Measurements from ENCODE around the gene MIER2.

- TF ChIP-seq CTCF (IDR thresholded peaks at IDR 0.05; ENCODE audit: low read depth, low read length, missing input control), result no peak
- TF ChIP-seq REST (IDR thresholded peaks at IDR 0.05), result no peak
- TF ChIP-seq MAX (IDR thresholded peaks at IDR 0.05), result no peak
- no peak for TF ChIP-seq TAF1 (conservative IDR thresholded peaks at IDR 0.05)
- no peak for TF ChIP-seq RAD21 (IDR thresholded peaks at IDR 0.05)
- TF ChIP-seq YY1 (IDR thresholded peaks at IDR 0.05), result no peak
- no peak for TF ChIP-seq JUND (IDR thresholded peaks at IDR 0.05)
- no peak for TF ChIP-seq SP1 (IDR thresholded peaks at IDR 0.05)
- no peak for TF ChIP-seq GABPA (IDR thresholded peaks at IDR 0.05 in 1 of 2, conservative IDR thresholded peaks at IDR 0.05 in 1 of 2)
- no peak for TF ChIP-seq NR2F2 (IDR thresholded peaks at IDR 0.05)
Observed at GRCh38 chr19:376111-376470, 31.5 kb upstream of the MIER2 start.

Data from liver (tissue), 3 donors.